HG03196 (cell line): ENCODE data around the gene MAN1A1.

Experiments
- ATAC-seq: cut with Tn5 transposase; IDR thresholded peaks from one replicate; pipeline ENCODE4 v1.9.1; 2021; ENCODE audit not compliant: unreplicated experiment

Gene MAN1A1

DNA sequence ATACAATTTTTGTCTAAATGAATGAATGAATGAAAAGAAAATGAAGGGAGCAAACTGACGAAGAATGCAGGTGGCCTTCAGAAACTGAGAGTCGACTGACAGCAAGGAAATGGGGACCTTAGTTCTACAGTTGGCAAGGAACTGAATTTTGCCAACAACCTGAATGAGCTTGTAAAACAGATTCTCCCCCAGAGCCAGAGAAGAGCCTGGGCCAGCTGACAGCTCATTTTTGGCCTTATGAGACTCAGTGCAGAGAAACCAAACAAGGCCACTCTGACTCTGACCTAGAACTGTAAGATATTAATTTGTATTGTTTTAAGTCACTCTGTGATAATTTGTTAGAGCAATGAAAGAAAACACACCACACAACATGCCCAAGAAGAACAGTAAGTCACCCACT, 21.8 kb downstream of the MAN1A1 start:
- no peak for ATAC-seq

DNA sequence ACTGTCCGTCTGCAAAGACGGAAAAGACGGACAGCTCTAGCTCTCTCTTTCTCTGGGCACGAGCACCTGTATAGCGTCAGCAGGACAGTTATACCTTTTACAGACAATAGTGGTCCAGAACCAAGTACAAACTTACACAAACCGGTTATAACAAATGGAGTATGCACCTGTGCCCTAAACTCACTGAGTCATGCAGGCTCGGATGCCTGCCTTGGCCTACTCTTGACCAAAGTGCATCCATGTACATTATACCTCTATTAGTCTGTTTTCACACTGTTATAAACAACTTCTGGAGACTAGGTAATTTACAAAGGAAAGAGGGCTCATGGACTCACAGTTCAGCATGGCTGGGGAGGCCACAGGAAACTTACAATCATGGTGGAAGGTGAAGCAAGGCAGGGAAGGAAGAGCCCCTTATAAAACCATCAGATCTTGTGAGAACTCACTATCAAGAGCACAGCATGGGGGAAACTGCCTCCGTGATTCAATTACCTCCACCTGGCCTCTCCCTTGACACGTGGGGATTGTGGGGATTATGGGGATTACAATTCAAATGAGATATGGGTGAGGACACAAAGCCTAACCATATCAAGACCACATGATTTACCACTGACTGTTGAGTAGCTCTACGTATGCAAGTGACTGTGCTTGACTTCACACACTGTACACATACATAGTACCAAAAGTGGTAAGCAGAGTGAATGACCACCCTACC, 23.1 kb downstream of the MAN1A1 start:
- no peak for ATAC-seq

DNA sequence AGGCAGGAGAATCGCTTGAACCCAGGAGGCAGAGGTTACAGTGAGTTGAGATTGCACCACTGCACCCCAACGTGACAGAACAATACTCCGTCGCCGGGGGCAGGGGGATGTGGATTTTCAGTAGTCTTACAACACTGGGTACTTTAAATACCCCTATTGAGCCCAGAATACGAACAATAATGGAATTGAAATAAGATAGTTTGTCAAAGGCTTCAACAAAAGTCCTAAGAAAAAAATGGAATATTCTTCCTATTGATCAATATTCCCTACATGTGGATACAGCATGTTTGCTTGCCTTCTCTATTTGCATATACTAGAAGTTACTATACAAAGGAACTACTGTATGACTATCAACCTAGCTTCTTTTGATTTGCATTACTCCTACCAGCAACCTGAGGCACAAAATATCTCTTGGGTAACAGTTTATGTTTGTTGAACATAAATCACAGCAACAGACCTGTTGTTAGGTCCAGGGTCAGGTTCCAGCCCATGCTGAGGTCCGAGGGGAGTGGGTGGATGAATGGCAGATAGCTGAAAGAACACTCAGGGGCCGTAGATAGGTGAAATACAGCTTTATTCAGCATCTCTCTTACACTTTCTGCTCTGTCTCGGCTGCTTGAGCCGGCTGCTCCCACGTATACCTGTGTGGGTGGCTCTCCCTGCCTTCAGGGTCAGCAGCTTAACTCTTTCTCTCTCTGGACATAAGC, 23.8 kb downstream of the MAN1A1 start:
- no peak for ATAC-seq

DNA sequence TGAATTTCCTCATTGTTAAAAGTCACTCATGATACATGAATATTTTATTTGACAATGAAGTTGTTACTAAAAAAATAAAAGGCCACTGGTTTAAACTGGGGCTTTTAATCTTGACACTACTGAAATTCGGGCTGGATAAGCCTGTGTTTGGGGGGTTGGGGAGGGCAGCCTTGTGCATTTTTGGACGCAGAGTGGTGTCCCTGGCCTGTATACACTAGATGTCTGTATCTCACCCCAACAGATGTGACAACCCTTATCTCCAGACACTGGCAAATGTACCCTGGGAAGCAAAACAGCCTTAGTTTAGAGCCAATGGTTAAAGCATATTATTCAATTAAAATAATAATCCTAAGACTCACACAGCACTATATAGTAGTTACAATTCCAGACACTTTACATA, 24.8 kb downstream of the MAN1A1 start:
- no peak for ATAC-seq

DNA sequence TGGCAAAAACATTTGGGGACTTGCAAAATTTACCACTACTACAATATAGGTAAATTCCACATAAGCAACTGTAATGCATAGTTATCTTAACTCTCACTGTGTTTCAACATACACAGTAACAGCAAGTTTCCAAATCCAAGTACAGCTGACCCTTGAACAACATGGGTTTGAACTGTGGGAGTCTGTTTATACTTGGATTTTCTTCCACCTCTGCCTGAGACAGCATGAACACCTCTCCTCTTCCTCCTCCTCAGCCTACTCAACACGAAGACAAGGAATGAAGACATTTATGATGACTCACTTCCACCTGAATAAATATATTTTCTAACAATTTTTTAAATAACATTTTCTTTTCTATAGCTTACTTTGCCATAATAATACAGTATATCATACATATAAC, 25.6 kb downstream of the MAN1A1 start:
- ATAC-seq, result no peak

DNA sequence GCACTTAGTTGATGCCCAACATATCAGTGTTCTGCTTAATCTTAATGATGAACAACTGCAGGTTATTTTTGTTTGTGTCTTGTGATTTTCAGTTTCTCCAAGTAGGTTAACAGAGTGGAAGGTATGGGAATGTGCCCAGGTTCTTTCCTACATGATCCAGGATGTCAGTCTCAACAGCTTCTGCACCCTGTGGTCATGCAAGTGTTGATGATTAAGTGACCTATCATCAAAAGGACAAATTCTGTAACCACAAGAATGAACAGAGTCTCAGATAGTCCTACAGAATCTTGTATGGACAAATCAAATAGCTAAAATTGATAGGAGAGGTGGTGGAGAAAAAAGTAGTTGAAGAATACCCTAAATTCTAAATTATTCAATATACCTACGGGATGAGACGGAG, 26.1 kb downstream of the MAN1A1 start:
- ATAC-seq, result no peak

GRCh38 chr6:119322715-119323350, 26.7 kb downstream of the MAN1A1 start:
- ATAC-seq, result no peak

DNA sequence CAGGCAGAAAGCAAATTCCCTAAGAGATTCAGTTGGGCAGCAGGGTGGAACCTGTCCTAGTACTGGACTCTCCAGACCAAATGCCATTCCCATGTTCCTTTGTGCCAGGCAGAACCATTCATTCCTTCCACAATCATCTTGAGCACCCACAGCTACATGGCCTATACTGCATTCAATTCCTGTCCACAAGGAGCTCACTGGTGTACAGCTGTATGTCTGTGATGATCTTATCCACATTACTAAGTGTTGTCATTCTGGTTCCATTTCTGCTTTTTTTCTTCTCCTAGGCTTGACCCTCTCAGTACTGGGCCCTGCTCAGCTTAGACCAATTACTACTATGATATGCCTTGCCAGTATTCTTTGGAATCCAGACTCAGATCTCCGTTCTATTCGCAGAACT, 27.5 kb downstream of the MAN1A1 start:
- ATAC-seq, result no peak

DNA sequence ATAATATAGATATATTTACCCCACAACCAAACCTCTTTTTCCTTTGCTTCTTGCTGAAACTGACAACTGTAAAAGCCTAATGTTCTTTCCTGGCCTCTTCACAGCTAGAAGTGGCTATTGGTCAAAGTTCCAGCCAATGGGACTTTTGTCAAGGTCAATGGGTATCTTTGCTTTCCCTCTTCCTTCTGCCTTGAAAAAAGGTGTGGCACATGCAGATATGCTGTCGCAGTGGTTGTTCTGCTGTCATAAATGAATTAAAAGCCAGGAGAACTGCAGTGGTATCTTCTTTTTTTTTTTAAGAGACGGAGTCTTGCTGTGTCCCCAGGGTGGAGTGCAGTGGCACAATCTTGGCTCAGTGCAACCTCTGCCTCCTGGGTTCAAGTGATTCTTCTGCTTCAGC, 29.9 kb downstream of the MAN1A1 start:
- no peak for ATAC-seq

GRCh38 chr6:119318730-119319129, 30.8 kb downstream of the MAN1A1 start:
- no peak for ATAC-seq

- no peak for ATAC-seq
Measured at GRCh38 chr6:119318176-119318575, 31.4 kb downstream of the MAN1A1 start.

GRCh38 chr6:119317007-119317406, 32.6 kb downstream of the MAN1A1 start:
- no peak for ATAC-seq

- peak; percentile 40 for ATAC-seq
Measured at GRCh38 chr6:119314885-119315272, 34.7 kb downstream of the MAN1A1 start.

DNA sequence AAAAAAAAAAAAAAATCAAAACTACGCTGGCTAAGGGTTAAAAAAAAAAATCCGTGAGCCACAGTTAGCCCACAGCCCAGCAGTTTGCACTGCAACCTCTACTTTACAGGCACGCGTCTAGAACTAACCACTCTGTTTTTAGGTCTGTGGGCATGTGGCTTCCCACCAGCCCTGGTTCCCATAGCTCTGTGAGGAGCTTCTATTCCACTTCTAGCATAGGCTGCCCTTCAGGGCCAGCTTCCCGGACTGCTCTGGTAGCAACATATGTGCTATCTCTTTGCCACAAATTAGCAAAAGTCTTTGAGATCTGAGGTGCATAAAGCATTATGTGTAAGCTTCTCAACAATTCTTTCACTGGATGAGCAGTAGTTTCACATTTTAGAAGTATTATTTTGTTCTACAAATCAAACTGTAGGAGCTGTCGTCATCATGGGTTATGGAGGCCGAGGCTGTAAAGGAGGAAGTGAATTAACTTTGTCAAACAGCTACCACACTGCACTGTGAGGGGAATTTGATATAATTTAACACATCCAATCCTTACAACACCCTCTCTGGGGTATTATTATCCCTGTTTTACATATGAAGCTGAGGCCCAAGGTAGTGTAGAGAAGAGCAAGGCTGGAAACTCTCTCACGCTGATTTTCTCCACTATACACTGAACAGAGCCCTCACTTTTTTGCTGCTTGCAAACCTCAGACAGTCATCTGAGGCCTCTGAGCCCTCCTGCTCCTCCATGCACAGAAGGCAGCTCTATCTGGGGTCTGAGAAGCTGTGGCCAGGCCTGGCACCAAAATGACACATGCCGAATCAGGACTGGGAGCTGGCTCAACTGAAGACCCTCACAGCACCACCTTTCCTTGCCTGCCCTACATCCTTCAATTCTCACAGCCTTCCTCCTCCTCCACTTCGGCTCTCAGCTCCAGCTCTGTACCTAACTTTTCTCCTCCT, 35.4 kb downstream of the MAN1A1 start:
- ATAC-seq, result peak; percentile 63

- peak; percentile 40 for ATAC-seq
Measured at GRCh38 chr6:119312875-119313338, 36.7 kb downstream of the MAN1A1 start.

DNA sequence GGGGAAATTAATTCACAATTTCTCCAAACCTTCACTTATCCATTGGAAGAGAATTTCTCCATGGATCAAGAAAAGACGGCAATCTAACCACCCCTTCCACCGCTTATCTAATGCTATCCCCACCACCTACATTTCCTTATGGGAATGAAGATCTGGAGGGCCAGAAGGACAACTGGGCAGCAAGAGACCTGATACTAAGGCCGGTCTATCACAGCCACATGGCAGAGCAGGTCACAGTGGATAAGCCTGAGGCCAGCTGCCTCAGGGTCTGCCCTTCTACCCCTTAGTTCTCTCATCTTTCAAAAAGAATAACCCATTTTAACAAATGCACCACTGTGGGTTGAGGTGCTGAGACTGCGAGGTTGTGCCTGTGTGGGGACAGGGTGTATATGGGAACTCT, 37.1 kb downstream of the MAN1A1 start:
- no peak for ATAC-seq

- no peak for ATAC-seq
Measured at GRCh38 chr6:119311514-119312142, 37.9 kb downstream of the MAN1A1 start.

- ATAC-seq, result no peak
Measured at GRCh38 chr6:119310486-119311036, 39.0 kb downstream of the MAN1A1 start.

- ATAC-seq, result no peak
Measured at GRCh38 chr6:119308991-119309657, 40.4 kb downstream of the MAN1A1 start.
